IPS-20b (cell line): ENCODE results near the gene MEGF6.

Source experiments
- H3K27ac ChIP-seq: one replicate; pipeline ENCODE4 v1.5.1; 2013; ENCODE audit warnings: low read length
- H3K27me3 ChIP-seq: 2 replicates; pipeline ENCODE4 v1.6.1; 2013; ENCODE audit warnings: mild to moderate bottlenecking, low read length, inconsistent platforms; ENCODE audit not compliant: insufficient read depth
- H3K36me3 ChIP-seq: 2 replicates; pipeline ENCODE4 v1.6.1; 2013; ENCODE audit warnings: low read depth, mild to moderate bottlenecking, inconsistent platforms, low read length, moderate library complexity; ENCODE audit not compliant: insufficient read depth
- H3K4me1 ChIP-seq: 2 replicates; pipeline ENCODE4 v1.6.1; 2013; ENCODE audit warnings: mild to moderate bottlenecking, control low read depth, inconsistent platforms, low read length, moderate library complexity; ENCODE audit not compliant: insufficient read depth
- H3K4me3 ChIP-seq: 2 replicates; pipeline ENCODE4 v1.5.1; 2013; ENCODE audit warnings: mild to moderate bottlenecking, low read length, inconsistent platforms
- H3K9ac ChIP-seq: 2 replicates; pipeline ENCODE4 v1.6.1; 2013; ENCODE audit warnings: low read depth, mild to moderate bottlenecking, inconsistent platforms, low read length, moderate library complexity
- H3K9me3 ChIP-seq: 2 replicates; pipeline ENCODE4 v1.6.1; 2013; ENCODE audit warnings: mild to moderate bottlenecking, low read depth, low read length, inconsistent platforms; ENCODE audit not compliant: insufficient read depth

MEGF6 gene

GRCh38 chr1:3504822-3505153 lies 106.5 kb downstream of the MEGF6 start:
- Histone ChIP-seq H3K27ac (no peak overlapping the region), H3K27me3 (no peaks in the 10 kb centered on the region), H3K9me3 (no peaks in the 10 kb centered on the region), H3K9ac (no peak overlapping the region), H3K4me1 (no peaks in the 10 kb centered on the region), H3K4me3 (no peak overlapping the region), H3K36me3 (no peaks in the 10 kb centered on the region)

DNA sequence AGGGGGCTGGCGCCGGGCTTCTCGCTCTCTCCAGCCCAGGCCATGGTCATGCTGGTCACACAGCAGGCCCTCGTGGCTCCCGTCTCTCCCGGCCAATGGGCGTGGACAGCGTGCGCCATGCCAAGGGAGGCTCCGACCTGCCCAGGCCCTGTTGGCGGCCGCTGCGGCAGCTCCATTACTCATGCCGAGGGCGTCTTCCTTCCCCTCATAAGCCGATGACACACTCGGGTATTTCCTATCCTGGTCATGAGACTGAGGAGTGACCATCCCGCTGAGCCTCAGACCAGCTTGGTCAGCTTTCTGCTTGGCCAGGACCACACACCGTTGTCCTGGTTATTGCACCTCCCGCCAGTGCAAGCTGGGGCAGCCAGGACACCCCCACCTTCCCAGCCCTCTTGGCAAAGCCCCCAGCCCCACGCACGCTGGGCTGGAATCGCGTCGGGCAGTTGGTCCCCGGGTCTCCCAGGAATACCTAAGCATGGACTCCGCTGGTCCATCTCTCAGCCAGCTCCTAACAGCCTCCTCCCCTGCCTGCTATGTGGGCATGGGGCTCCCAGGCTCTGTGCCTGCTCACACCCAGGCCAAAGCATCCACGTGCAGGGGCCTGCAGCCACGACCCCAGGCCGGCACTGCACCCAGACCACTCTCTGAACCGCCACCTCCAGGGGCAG lies 107.0 kb downstream of the MEGF6 start:
- Histone ChIP-seq H3K27ac (no peak overlapping the region), H3K4me1 (no peaks in the 10 kb centered on the region), H3K27me3 (no peaks in the 10 kb centered on the region), H3K9me3 (no peaks in the 10 kb centered on the region), H3K9ac (no peak overlapping the region), H3K4me3 (no peak overlapping the region), H3K36me3 (no peaks in the 10 kb centered on the region)

DNA sequence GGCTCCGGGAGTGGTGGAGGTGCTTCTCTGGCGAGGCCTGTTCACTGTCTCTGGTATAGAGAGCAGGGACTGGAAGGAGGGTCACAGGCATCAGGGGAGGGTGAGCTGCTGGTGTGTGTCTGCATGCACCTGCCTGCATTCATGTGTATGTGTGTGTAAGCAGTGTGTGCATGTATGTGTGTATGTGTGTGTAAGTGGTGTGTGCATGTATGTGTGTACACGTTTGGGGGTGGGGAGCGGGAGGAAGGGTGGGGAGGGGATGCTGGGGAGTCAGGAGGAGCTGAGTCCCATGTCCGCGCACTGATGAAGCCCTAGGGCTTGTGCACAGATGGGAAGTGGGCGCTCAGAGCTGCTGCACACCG lies 107.8 kb downstream of the MEGF6 start:
- no peaks in the 10 kb centered on the region for H3K36me3 ChIP-seq
- H3K27me3 ChIP-seq, result no peaks in the 10 kb centered on the region
- no peak overlapping the region for H3K27ac ChIP-seq
- no peak overlapping the region for H3K9ac ChIP-seq
- H3K9me3 ChIP-seq, result no peaks in the 10 kb centered on the region
- no peak overlapping the region for H3K4me3 ChIP-seq
- H3K4me1 ChIP-seq, result no peaks in the 10 kb centered on the region

GRCh38 chr1:3502641-3503524 lies 108.4 kb downstream of the MEGF6 start:
- Histone ChIP-seq H3K9me3 (no peaks in the 10 kb centered on the region), H3K9ac (no peak overlapping the region), H3K36me3 (no peaks in the 10 kb centered on the region), H3K27ac (no peak overlapping the region), H3K27me3 (no peaks in the 10 kb centered on the region), H3K4me1 (no peaks in the 10 kb centered on the region), H3K4me3 (no peak overlapping the region)

GRCh38 chr1:3501856-3502640 lies 109.3 kb downstream of the MEGF6 start:
- Histone ChIP-seq H3K9me3 (no peaks in the 10 kb centered on the region), H3K27me3 (no peaks in the 10 kb centered on the region), H3K4me3 (no peak overlapping the region), H3K36me3 (no peaks in the 10 kb centered on the region), H3K9ac (no peak overlapping the region), H3K4me1 (no peaks in the 10 kb centered on the region), H3K27ac (no peak overlapping the region)

DNA sequence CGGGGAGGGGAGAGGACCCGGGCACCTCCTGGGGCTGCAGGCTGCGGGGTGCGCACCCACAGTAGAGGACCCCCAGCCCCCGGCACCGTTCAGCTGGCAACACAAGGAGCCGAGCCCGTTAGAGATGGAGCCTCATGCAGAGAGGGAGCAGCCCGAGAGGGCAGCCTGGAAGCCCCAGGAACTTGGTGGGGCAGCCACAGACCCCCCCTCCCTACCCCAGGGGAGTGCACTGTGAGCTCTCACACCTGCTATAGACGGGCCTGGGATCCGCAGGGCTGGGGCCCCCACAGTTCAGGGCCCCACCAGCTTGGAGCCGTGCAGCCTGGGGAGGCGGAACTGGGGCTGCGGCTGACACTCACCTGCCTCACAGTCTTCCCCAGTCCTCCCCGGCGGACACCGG lies 109.9 kb downstream of the MEGF6 start:
- no peaks in the 10 kb centered on the region for H3K36me3 ChIP-seq
- H3K27me3 ChIP-seq, result no peaks in the 10 kb centered on the region
- H3K9me3 ChIP-seq, result no peaks in the 10 kb centered on the region
- no peak overlapping the region for H3K9ac ChIP-seq
- no peak overlapping the region for H3K27ac ChIP-seq
- no peaks in the 10 kb centered on the region for H3K4me1 ChIP-seq
- H3K4me3 ChIP-seq, result no peak overlapping the region

- no peak overlapping the region for H3K4me3 ChIP-seq
- H3K4me1 ChIP-seq, result no peaks in the 10 kb centered on the region
- no peak overlapping the region for H3K9ac ChIP-seq
- H3K27ac ChIP-seq, result no peak overlapping the region
- no peaks in the 10 kb centered on the region for H3K36me3 ChIP-seq
- no peaks in the 10 kb centered on the region for H3K9me3 ChIP-seq
- H3K27me3 ChIP-seq, result no peaks in the 10 kb centered on the region
Observed at GRCh38 chr1:3500265-3500835, 111.0 kb downstream of the MEGF6 start.

DNA sequence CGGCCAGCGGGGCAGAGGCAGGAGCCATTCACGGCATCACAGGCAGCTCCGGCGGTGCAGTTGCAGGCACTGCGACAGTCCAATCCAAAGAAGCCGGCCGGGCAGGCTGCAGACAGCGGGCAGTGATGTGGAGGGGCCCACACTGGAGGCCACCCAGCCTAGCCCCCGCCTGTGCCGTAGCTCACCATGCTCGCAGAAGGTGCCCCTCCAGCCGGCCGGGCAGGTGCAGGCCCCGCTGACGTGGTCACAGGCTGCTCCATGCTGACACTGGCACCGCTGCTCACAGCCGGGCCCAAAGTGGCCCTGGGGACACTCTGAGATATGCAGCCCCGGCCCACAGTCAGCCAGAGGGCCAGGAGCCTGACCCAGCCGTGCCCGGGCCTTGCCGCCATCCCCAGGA lies 111.7 kb downstream of the MEGF6 start:
- no peaks in the 10 kb centered on the region for H3K27me3 ChIP-seq
- no peaks in the 10 kb centered on the region for H3K9me3 ChIP-seq
- H3K36me3 ChIP-seq, result no peaks in the 10 kb centered on the region
- no peaks in the 10 kb centered on the region for H3K4me1 ChIP-seq
- no peak overlapping the region for H3K9ac ChIP-seq
- no peak overlapping the region for H3K27ac ChIP-seq
- no peak overlapping the region for H3K4me3 ChIP-seq

DNA sequence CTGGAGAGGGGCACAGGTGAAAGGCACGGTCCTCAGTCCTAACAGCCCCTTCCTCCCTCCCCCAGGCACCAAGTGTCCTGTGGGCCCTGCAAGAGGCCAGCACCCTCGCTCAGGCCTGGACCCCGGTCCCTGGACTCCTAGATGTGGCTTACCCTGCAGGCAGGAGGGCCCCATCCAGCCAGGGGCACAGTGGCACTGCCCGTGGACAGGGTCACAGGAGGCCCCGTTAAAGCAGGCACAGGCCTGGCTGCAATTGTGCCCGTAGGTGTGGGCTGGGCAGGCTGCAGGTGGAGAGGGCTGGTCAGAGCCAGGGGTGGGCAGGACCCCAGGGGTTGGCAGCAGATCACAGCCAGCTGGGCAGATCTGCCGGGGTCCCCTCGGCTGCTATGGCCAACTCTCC lies 112.3 kb downstream of the MEGF6 start:
- Histone ChIP-seq H3K4me1 (no peaks in the 10 kb centered on the region), H3K9me3 (no peaks in the 10 kb centered on the region), H3K27me3 (no peaks in the 10 kb centered on the region), H3K36me3 (no peaks in the 10 kb centered on the region), H3K4me3 (no peak overlapping the region), H3K27ac (no peak overlapping the region), H3K9ac (no peak overlapping the region)

- Histone ChIP-seq H3K9ac (no peak overlapping the region; the same call in 1 of the 2 replicates), H3K9me3 (no peaks in the 10 kb centered on the region), H3K4me1 (no peaks in the 10 kb centered on the region), H3K4me3 (no peak overlapping the region), H3K27me3 (no peaks in the 10 kb centered on the region), H3K27ac (no peak overlapping the region), H3K36me3 (no peaks in the 10 kb centered on the region)
Observed at GRCh38 chr1:3498246-3498930, 112.9 kb downstream of the MEGF6 start.

DNA sequence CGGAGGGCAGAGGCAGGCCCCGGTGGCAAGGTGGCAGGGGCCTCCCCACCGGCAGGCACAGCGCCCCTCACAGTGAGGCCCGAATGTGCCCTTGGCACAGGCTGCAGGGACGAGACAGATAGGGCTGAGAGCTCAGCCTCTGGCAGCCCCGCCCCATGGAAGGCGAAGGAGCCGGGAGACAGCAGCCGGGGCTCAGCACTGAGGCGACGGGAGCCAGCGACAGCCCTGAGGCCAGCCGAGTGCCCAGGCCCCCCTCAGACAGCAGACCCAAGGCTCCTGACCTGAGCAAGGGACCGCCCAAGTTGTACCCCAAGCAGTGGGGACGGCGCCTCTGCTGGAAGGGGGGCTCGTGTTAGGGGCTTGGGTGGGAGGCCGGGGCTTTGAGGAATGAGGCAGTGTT lies 113.8 kb downstream of the MEGF6 start:
- Histone ChIP-seq H3K9ac (no peak overlapping the region), H3K4me1 (no peaks in the 10 kb centered on the region), H3K27me3 (no peaks in the 10 kb centered on the region), H3K4me3 (no peak overlapping the region), H3K9me3 (no peaks in the 10 kb centered on the region), H3K27ac (no peak overlapping the region), H3K36me3 (no peaks in the 10 kb centered on the region)
